ENCODE results near the gene WDR77.

Gene WDR77

GRCh38 chr1:111448918-111449702, at the start of gene WDR77, which contains the start of gene ATP5PB:
Gene WDR77 (minus strand): TSS chr1:111449256. CDS start chr1:111449169, 87 bp downstream.
Gene ATP5PB (plus strand): TSS chr1:111449464. CDS start chr1:111449542, 78 bp downstream.
- DNase-seq (ENCODE audit: low read depth): peak; percentile 99

- no peak for DNase-seq (ENCODE audit: low read depth)
Observed at GRCh38 chr1:111497592-111497991, 48.5 kb upstream of the WDR77 start.

- no peak for DNase-seq (ENCODE audit: low read depth)
Observed at GRCh38 chr1:111496398-111496797, 47.3 kb upstream of the WDR77 start.

GRCh38 chr1:111491070-111491469, 42.0 kb upstream of the WDR77 start:
- DNase-seq (ENCODE audit: low read depth): no peak

- DNase-seq (ENCODE audit: low read depth): no peak
Observed at GRCh38 chr1:111490220-111490619, 41.2 kb upstream of the WDR77 start.

GRCh38 chr1:111489604-111490003, 40.5 kb upstream of the WDR77 start:
- DNase-seq (ENCODE audit: low read depth): no peak

- DNase-seq (ENCODE audit: low read depth): no peak
Observed at GRCh38 chr1:111488669-111489068, 39.6 kb upstream of the WDR77 start.

- DNase-seq (ENCODE audit: low read depth): no peak
Observed at GRCh38 chr1:111487133-111487532, 38.1 kb upstream of the WDR77 start.

GRCh38 chr1:111486431-111486830, 37.4 kb upstream of the WDR77 start:
- no peak for DNase-seq (ENCODE audit: low read depth)

- peak; percentile 65 for DNase-seq (ENCODE audit: low read depth)
Observed at GRCh38 chr1:111484391-111485026, 35.5 kb upstream of the WDR77 start.

GRCh38 chr1:111483876-111484275, 34.8 kb upstream of the WDR77 start:
- no peak for DNase-seq (ENCODE audit: low read depth)

- peak; percentile 26 for DNase-seq (ENCODE audit: low read depth)
Observed at GRCh38 chr1:111483166-111483565, 34.1 kb upstream of the WDR77 start.

GRCh38 chr1:111481387-111482221, 32.5 kb upstream of the WDR77 start:
- peak; percentile 64 for DNase-seq (ENCODE audit: low read depth)

GRCh38 chr1:111480674-111481073, 31.6 kb upstream of the WDR77 start:
- DNase-seq (ENCODE audit: low read depth): no peak

GRCh38 chr1:111476761-111477309, 27.8 kb upstream of the WDR77 start:
- DNase-seq (ENCODE audit: low read depth): no peak

GRCh38 chr1:111476214-111476613, 27.2 kb upstream of the WDR77 start:
- no peak for DNase-seq (ENCODE audit: low read depth)

- DNase-seq (ENCODE audit: low read depth): no peak
Observed at GRCh38 chr1:111475701-111476100, 26.6 kb upstream of the WDR77 start.

GRCh38 chr1:111474521-111474920, 25.5 kb upstream of the WDR77 start:
- no peak for DNase-seq (ENCODE audit: low read depth)

GRCh38 chr1:111474106-111474505, 25.1 kb upstream of the WDR77 start:
- no peak for DNase-seq (ENCODE audit: low read depth)

- DNase-seq (ENCODE audit: low read depth): no peak
Observed at GRCh38 chr1:111471538-111471937, 22.5 kb upstream of the WDR77 start.

GRCh38 chr1:111471012-111471411, 22.0 kb upstream of the WDR77 start:
- no peak for DNase-seq (ENCODE audit: low read depth)

GRCh38 chr1:111470596-111470995, 21.5 kb upstream of the WDR77 start:
- no peak for DNase-seq (ENCODE audit: low read depth)

Data from fibroblast of gingiva (primary cell).